ENCODE measurements around the gene MICU1. TPM values are rescaled to one million over a fixed set of nuclear protein-coding genes. Genes with fewer than 3 reads are reported as not detected.
"Not testable (repeated sequence)": the region's sequence is repeated elsewhere in the genome, so short reads cannot be mapped to it uniquely, and the experiment has no call there.

Gene MICU1
- total and polyA plus RNA-seq, 2 experiments from 2014 or later = 27.5 to 52.3 TPM

DNA sequence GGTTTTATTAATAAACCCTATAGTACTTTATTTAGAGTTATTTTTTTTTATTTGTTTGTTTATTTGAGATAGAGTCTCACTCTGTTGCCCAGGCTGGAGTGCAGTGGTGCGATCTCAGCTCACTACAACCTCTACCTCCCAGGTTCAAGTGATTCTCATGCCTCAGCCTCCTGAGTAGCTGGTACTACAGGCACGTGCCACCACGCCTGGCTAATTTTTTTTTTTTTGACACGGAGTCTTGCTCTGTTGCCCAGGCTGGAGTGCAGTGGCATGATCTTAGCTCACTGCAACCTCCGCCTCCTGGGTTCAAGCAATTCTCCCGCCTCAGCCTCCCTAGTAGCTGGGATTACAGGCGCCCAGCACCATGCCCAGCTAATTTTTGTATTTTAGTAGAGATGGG lies 279.8 kb downstream of the MICU1 start:
- H3K79me2 ChIP-seq (replicated peaks; ENCODE audit: insufficient read depth) = peaks cover 17% of the 10 kb centered on the region; the same call in 1 of the 2 replicates
- H3K36me3 Mint-ChIP-seq (ENCODE audit: low read depth) = not testable (repeated sequence)

DNA sequence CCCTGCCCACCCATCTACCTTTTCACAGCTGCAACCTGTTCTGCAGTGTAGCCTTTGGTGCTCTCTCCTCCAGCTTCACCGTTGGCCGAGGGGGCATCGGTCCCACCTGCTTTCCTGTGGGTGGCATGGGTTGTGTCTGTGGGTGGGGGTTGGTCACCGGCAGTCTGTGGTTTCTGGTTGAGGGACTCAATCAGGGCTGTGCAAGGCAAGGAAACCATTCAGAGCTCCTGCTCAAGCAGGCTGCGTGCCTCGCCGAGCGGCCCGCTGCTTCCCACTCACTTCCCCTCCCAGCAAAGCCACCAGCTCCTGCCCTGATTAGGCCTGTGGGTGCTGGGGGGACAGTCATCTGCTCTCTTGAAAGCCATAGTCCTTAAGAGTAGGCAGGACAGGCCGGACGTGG lies 280.9 kb downstream of the MICU1 start:
- H2AFZ ChIP-seq = no peak overlapping the region
- ATAC-seq (no peak), DNase-seq (ENCODE audit: low spot score) (no peak)
- no peak overlapping the region for H3K4me2 ChIP-seq
- H3K27me3 Mint-ChIP-seq (ENCODE audit: insufficient read depth, low read depth, poor library complexity) = peaks cover 2% of the 10 kb centered on the region
- no peaks in the 10 kb centered on the region; the same call in 2 of the 3 replicates for H3K4me1 Mint-ChIP-seq
- H3K4me1 ChIP-seq (ENCODE audit: insufficient read depth) = no peaks in the 10 kb centered on the region
- H3K9me3 Mint-ChIP-seq = no peaks in the 10 kb centered on the region
- H3K9me2 ChIP-seq (ENCODE audit: insufficient read depth) = no peaks in the 10 kb centered on the region
- no peaks in the 10 kb centered on the region for H3K27me3 ChIP-seq (ENCODE audit: insufficient read depth)
- H3K27ac ChIP-seq (ENCODE audit: low read depth) = no peak overlapping the region
- no peak overlapping the region for H3K27ac Mint-ChIP-seq
- H3K4me3 Mint-ChIP-seq = no peak overlapping the region
- H3K36me3 Mint-ChIP-seq (ENCODE audit: low read depth) = peaks cover 7% of the 10 kb centered on the region; the same call in 2 of the 3 replicates
- H3F3A ChIP-seq (replicated peaks; ENCODE audit: low read depth) = no peaks in the 10 kb centered on the region
- no peaks in the 10 kb centered on the region; the same call in 1 of the 2 replicates for H3K36me3 ChIP-seq (ENCODE audit: insufficient read depth)
- H3K4me3 ChIP-seq = no peak overlapping the region
- peaks cover 13% of the 10 kb centered on the region; the same call in 1 of the 2 replicates for H3K79me2 ChIP-seq (replicated peaks; ENCODE audit: insufficient read depth)
- peaks cover 5% of the 10 kb centered on the region for H4K20me1 ChIP-seq (replicated peaks; ENCODE audit: insufficient read depth)
- TF ChIP-seq ZNF462 (CRISPR knock-in tag; IDR thresholded peaks at IDR 0.05) (no peak), ZNF331 (CRISPR knock-in tag; IDR thresholded peaks at IDR 0.05; ENCODE audit: low read depth) (no peak), STAT1 (IDR thresholded peaks at IDR 0.05; ENCODE audit: unreplicated experiment) (no peak), REST (IDR thresholded peaks at IDR 0.05; ENCODE audit: unreplicated experiment) (no peak), ZNF114 (CRISPR knock-in tag; IDR thresholded peaks at IDR 0.05) (no peak), POLR2AphosphoS5 (IDR thresholded peaks at IDR 0.05; ENCODE audit: low read depth) (no peak), NANOG (IDR thresholded peaks at IDR 0.05; ENCODE audit: borderline replicate concordance) (no peak), CREB1 (CRISPR knock-in tag; IDR thresholded peaks at IDR 0.05; ENCODE audit: low read depth) (no peak)
- TF ChIP-seq, protein P1, sequence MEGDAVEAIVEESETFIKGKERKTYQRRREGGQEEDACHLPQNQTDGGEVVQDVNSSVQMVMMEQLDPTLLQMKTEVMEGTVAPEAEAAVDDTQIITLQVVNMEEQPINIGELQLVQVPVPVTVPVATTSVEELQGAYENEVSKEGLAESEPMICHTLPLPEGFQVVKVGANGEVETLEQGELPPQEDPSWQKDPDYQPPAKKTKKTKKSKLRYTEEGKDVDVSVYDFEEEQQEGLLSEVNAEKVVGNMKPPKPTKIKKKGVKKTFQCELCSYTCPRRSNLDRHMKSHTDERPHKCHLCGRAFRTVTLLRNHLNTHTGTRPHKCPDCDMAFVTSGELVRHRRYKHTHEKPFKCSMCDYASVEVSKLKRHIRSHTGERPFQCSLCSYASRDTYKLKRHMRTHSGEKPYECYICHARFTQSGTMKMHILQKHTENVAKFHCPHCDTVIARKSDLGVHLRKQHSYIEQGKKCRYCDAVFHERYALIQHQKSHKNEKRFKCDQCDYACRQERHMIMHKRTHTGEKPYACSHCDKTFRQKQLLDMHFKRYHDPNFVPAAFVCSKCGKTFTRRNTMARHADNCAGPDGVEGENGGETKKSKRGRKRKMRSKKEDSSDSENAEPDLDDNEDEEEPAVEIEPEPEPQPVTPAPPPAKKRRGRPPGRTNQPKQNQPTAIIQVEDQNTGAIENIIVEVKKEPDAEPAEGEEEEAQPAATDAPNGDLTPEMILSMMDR (conservative IDR thresholded peaks at IDR 0.05; ENCODE audit: low read depth in 2 of 2) = no peak
- TF ChIP-seq, protein P2, sequence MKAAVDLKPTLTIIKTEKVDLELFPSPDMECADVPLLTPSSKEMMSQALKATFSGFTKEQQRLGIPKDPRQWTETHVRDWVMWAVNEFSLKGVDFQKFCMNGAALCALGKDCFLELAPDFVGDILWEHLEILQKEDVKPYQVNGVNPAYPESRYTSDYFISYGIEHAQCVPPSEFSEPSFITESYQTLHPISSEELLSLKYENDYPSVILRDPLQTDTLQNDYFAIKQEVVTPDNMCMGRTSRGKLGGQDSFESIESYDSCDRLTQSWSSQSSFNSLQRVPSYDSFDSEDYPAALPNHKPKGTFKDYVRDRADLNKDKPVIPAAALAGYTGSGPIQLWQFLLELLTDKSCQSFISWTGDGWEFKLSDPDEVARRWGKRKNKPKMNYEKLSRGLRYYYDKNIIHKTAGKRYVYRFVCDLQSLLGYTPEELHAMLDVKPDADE (IDR thresholded peaks at IDR 0.05) = no peak

More for the DNA sequence above, 279.8 kb downstream of the MICU1 start:
- not testable (repeated sequence) for H3F3A ChIP-seq (replicated peaks; ENCODE audit: low read depth); H3K27me3 ChIP-seq (ENCODE audit: insufficient read depth); H3K4me1 ChIP-seq (ENCODE audit: insufficient read depth); H3K9me2 ChIP-seq (ENCODE audit: insufficient read depth); ATAC-seq; H2AFZ ChIP-seq; H3K4me1 Mint-ChIP-seq; H3K27ac ChIP-seq (ENCODE audit: low read depth); DNase-seq (ENCODE audit: low spot score); H3K4me3 ChIP-seq; H3K4me3 Mint-ChIP-seq; H3K4me2 ChIP-seq; H3K27me3 Mint-ChIP-seq (ENCODE audit: insufficient read depth, low read depth, poor library complexity); H4K20me1 ChIP-seq (replicated peaks; ENCODE audit: insufficient read depth); H3K36me3 ChIP-seq (ENCODE audit: insufficient read depth); H3K9me3 Mint-ChIP-seq; H3K27ac Mint-ChIP-seq

Measured in GM23338 (cell line).